HEK293 (cell line): ENCODE data around the gene KRT13.

Experiments
- CTCF ChIA-PET: fragments of 350-600 bp; formaldehyde crosslinking; extraction: SDS; loops from one replicate; lab custom pipeline; 2021; ENCODE audit warnings: antibody characterized with exemption; lab: Yijun Ruan, JAX
- POLR2A ChIA-PET: fragments of 300-600 bp; formaldehyde crosslinking; extraction: SDS; loops from one replicate; lab custom pipeline; 2020; ENCODE audit warnings: antibody characterized with exemption, inconsistent platforms; lab: Yijun Ruan, JAX
- H3K27ac ChIP-seq: fragments of 200-500 bp; sonication (Bioruptor generic); 2 replicates; pipeline ENCODE4 v1.5.1; 2014; ENCODE audit warnings: low read depth, low read length, control low read depth, inconsistent platforms; ENCODE audit errors: extremely low read depth
- H3K36me3 ChIP-seq, 2 experiments: fragments of 200-500 bp in 1 of 2; sonication (Bioruptor generic) in 1 of 2; 1 replicate in 1 of 2; 2 replicates in 1 of 2; pipeline ENCODE4 v1.5.1; 2014 to 2017; ENCODE audit warnings: inconsistent platforms in 2 of 2, low read length in 2 of 2; ENCODE audit not compliant: control insufficient read depth in 2 of 2, insufficient read depth in 1 of 2
- H3K4me1 ChIP-seq: fragments of 200-500 bp; sonication (Bioruptor generic); 2 replicates; pipeline ENCODE4 v1.5.1; 2014; ENCODE audit warnings: mild to moderate bottlenecking, low read length, inconsistent platforms; ENCODE audit not compliant: control insufficient read depth, insufficient read depth
- H3K4me3 ChIP-seq: 2 replicates; pipeline ENCODE4 v1.5.1; 2011; ENCODE audit warnings: low read depth, mild to moderate bottlenecking, control low read depth, low read length, moderate library complexity
- H3K9me3 ChIP-seq: fragments of 200-500 bp; sonication (Bioruptor generic); 2 replicates; pipeline ENCODE4 v1.5.1; 2014; ENCODE audit warnings: low read depth, low read length, inconsistent platforms; ENCODE audit not compliant: control insufficient read depth, insufficient read depth
- OVOL3 ChIP-seq: fragments of 450-650 bp; formaldehyde crosslinking; IDR thresholded peaks from 2 replicates; pipeline ENCODE4 v1.5.1; 2016; ENCODE audit warnings: missing biosample characterization, missing genetic modification characterization
- PATZ1 ChIP-seq: fragments of 450-650 bp; formaldehyde crosslinking; IDR thresholded peaks from 2 replicates; pipeline ENCODE4 v1.5.1; 2016; ENCODE audit warnings: missing biosample characterization, missing genetic modification characterization
- RBAK ChIP-seq: fragments of 450-650 bp; formaldehyde crosslinking; IDR thresholded peaks from 2 replicates; pipeline ENCODE4 v1.5.1; 2016; ENCODE audit warnings: missing biosample characterization, missing genetic modification characterization
- SETDB1 ChIP-seq: IDR thresholded peaks from one replicate; pipeline ENCODE4 v1.6.1; 2017; ENCODE audit warnings: mild to moderate bottlenecking, low read length, moderate library complexity, mixed read lengths; ENCODE audit not compliant: insufficient read length
- TRIM28 ChIP-seq: IDR thresholded peaks from 2 replicates; pipeline ENCODE4 v1.6.1; 2011; ENCODE audit warnings: low read length, control low read depth, borderline replicate concordance
- ZFP69B ChIP-seq: fragments of 450-650 bp; formaldehyde crosslinking; IDR thresholded peaks from 2 replicates; pipeline ENCODE4 v1.5.1; 2016; ENCODE audit warnings: missing biosample characterization, missing genetic modification characterization
- ZNF157 ChIP-seq: fragments of 450-650 bp; formaldehyde crosslinking; IDR thresholded peaks from 2 replicates; pipeline ENCODE4 v1.5.1; 2016; ENCODE audit warnings: missing biosample characterization, missing genetic modification characterization
- ZNF26 ChIP-seq: fragments of 450-650 bp; formaldehyde crosslinking; IDR thresholded peaks from 2 replicates; pipeline ENCODE4 v1.5.1; 2016; ENCODE audit warnings: missing biosample characterization, missing genetic modification characterization
- ZNF280D ChIP-seq: fragments of 450-650 bp; formaldehyde crosslinking; IDR thresholded peaks from 2 replicates; pipeline ENCODE4 v1.5.1; 2016; ENCODE audit warnings: missing biosample characterization, missing genetic modification characterization
- ZNF513 ChIP-seq: fragments of 450-650 bp; IDR thresholded peaks from 2 replicates; pipeline ENCODE4 v1.5.1; 2018; ENCODE audit warnings: missing biosample characterization, missing genetic modification characterization
- ZNF530 ChIP-seq: fragments of 450-650 bp; formaldehyde crosslinking; IDR thresholded peaks from 2 replicates; pipeline ENCODE4 v1.5.1; 2016; ENCODE audit warnings: low read depth, missing biosample characterization, missing genetic modification characterization
- ZNF629 ChIP-seq: fragments of 450-650 bp; formaldehyde crosslinking; IDR thresholded peaks from 2 replicates; pipeline ENCODE4 v1.5.1; 2017; ENCODE audit warnings: missing biosample characterization, missing genetic modification characterization
- ZNF645 ChIP-seq: fragments of 450-650 bp; formaldehyde crosslinking; IDR thresholded peaks from 2 replicates; pipeline ENCODE4; 2016; ENCODE audit warnings: missing biosample characterization, missing genetic modification characterization
- ZSCAN16 ChIP-seq: fragments of 450-650 bp; formaldehyde crosslinking; IDR thresholded peaks from 2 replicates; pipeline ENCODE4 v1.5.1; 2016; ENCODE audit warnings: missing biosample characterization, missing genetic modification characterization

The KRT13 gene

GRCh38 chr17:41452281-41452680, 53.1 kb downstream of the KRT13 start:
- ChIA-PET POLR2A (no interaction called here), CTCF (interaction anchor here (1.2 to 2.2 kb wide), 2 partner anchors 48 to 211 kb away, joined by 3 to 7 read pairs; no protein-coding TSS in a partner anchor)
- Histone ChIP-seq H3K36me3 (no peaks in the 10 kb centered on the region), H3K27ac (no peak overlapping the region), H3K4me3 (no peak overlapping the region), H3K4me1 (no peaks in the 10 kb centered on the region), H3K9me3 (no peaks in the 10 kb centered on the region)
- TF ChIP-seq ZNF513 (tag by site-specific recombination) (no peak), ZNF645 (tag by site-specific recombination) (no peak), ZNF157 (tag by site-specific recombination) (no peak), ZNF26 (tag by site-specific recombination) (no peak), ZFP69B (no peak), TRIM28 (no peak), OVOL3 (tag by site-specific recombination) (no peak), PATZ1 (tag by site-specific recombination) (no peak), ZNF530 (tag by site-specific recombination) (no peak), ZSCAN16 (tag by site-specific recombination) (no peak), ZNF629 (tag by site-specific recombination) (no peak)

GRCh38 chr17:41451154-41451728, 54.2 kb downstream of the KRT13 start:
- CTCF ChIA-PET = interaction anchor here (0.6 to 2.2 kb wide), 4 partner anchors 47 to 215 kb away, joined by 3 to 7 read pairs (median 4); no protein-coding TSS in a partner anchor
- Histone ChIP-seq H3K4me1 (no peaks in the 10 kb centered on the region), H3K4me3 (no peak overlapping the region), H3K36me3 (no peaks in the 10 kb centered on the region), H3K9me3 (no peaks in the 10 kb centered on the region), H3K27ac (no peak overlapping the region)
- no peak for TF ChIP-seq RBAK
- TF ChIP-seq SETDB1 = peak; percentile 81
- 0 out of 2 replicates have a peak, but pooled peaks have one; percentile 19 for TF ChIP-seq ZNF280D (tag by site-specific recombination)
- TF ChIP-seq TRIM28 = 0 out of 2 replicates have a peak, but pooled peaks have one; percentile 26
- POLR2A ChIA-PET = no interaction called here
